Jurkat, Clone E6-1 (cell line): ENCODE results near the gene DCP1B.

ENCODE experiments used
- DNase-seq: peaks from one replicate; pipeline ENCODE4 v3.0.0-alpha.2; 2011; ENCODE audit warnings: low read depth, low spot score
- H3K4me3 ChIP-seq: 2 replicates; pipeline ENCODE4 v1.5.1; 2011; ENCODE audit warnings: mild to moderate bottlenecking, low read length, control low read depth, moderate library complexity

Gene DCP1B

GRCh38 chr12:1939331-1939730, 64.9 kb downstream of the DCP1B start:
- H3K4me3 ChIP-seq = no peak overlapping the region
- no peak for DNase-seq

DNA sequence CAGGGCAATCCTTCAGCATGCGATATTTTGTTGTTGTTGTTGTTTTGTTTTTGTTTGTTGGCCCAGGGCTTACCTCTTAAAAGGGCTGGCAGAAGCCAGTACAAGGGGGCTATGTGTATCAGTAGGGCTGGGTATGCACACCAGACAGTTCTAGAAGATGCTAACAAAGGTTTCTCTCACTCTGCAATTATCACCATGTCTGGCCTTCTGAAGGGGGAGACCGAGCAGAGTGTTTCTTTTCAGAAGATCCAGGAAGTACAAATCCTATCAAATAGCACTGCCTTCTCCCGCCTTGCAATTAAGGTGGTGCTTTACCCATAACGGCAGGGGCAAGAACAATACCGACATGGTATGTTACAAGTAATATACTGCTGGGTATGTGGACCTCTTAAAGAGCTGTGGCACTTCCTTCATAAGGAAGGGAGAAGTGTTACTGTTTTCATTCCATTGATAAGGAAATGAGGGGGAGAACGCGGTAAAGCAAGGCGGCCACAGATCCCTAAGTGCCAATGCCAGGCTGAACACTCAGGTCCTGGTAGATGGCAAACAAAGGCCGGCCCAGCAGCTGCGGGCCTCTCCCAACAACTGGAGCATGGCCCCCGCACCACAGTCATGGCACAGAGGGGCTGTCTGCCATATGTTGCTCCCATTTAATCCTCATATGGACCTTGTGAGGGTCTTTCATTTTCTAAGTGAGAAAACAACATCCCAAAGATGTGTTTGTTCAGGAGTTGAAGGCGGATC, 66.6 kb downstream of the DCP1B start:
- no peak for DNase-seq
- H3K4me3 ChIP-seq = no peak overlapping the region

GRCh38 chr12:1936406-1937320, 67.6 kb downstream of the DCP1B start:
- DNase-seq = no peak

GRCh38 chr12:1935700-1936378, 68.4 kb downstream of the DCP1B start:
- no peak for DNase-seq
- H3K4me3 ChIP-seq = no peak overlapping the region

More at GRCh38 chr12:1936406-1937320, 67.6 kb downstream of the DCP1B start:
- no peak overlapping the region for H3K4me3 ChIP-seq

- no peak for DNase-seq
- no peak overlapping the region for H3K4me3 ChIP-seq
Observed at GRCh38 chr12:1935242-1935641, 69.0 kb downstream of the DCP1B start.

DNA sequence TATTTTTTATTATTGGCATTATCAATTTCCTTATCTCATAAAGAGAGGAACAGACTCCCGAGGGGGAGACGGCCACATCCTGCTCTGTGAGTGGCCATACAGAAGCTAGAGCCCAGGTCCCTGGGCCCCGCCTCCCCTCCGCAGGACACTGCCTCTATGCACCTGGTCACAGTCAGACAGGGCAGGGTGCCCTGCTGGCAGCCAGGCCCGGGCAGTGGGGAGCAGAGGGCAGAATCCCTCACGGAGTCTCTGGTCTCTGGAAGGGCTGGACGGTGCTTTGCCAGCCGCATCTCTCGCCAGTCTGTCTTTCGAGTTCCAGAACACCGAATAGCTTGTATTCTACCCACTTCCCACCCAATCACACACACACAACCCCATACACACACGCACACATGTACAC, 69.4 kb downstream of the DCP1B start:
- no peak for DNase-seq
- no peak overlapping the region for H3K4me3 ChIP-seq

- DNase-seq = no peak
- no peak overlapping the region for H3K4me3 ChIP-seq
Observed at GRCh38 chr12:1934068-1934467, 70.2 kb downstream of the DCP1B start.

DNA sequence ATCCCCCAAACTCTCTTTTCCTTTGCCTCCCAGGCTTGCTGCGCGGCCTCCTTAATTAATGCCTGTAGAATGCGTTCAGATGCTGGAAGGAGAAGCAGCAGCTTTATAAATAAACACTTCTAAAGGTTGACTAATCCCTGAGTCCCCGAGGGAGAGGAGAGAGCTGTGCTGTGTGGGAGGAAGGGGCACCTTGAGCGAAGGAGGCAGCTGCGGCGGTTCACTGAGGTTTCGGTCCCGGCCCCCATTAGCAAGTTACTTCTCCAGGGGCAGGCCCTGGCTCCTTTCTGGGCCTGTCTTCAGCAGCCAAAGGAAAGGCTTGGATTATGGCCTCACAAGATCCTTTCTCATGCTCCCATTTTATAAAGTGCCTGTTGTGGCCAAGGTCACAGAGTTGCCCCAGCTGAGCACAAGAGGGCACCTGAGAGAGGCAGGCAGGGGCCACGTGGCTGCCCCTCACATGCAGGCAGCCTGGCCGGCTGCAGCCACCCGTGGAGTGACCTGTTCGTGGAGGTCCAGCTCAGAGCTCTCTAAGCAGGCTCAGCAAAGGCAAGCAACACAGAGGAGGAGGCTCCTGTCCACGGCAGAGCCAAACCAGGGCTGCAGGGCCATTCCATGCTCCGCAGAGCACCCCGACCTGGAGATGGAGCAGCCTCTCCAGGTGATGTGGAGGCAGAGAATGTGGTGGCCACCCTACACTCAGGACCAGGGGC, 70.8 kb downstream of the DCP1B start:
- DNase-seq = no peak
- no peak overlapping the region for H3K4me3 ChIP-seq

GRCh38 chr12:1932264-1932777, 71.9 kb downstream of the DCP1B start:
- H3K4me3 ChIP-seq = no peak overlapping the region
- DNase-seq = no peak

- no peak overlapping the region for H3K4me3 ChIP-seq
Observed at GRCh38 chr12:1931642-1932041, 72.6 kb downstream of the DCP1B start.

GRCh38 chr12:1930803-1931597, 73.3 kb downstream of the DCP1B start:
- no peak overlapping the region for H3K4me3 ChIP-seq
- DNase-seq = no peak

More at GRCh38 chr12:1931642-1932041, 72.6 kb downstream of the DCP1B start:
- DNase-seq = no peak

GRCh38 chr12:1929985-1930802, 74.1 kb downstream of the DCP1B start:
- DNase-seq = no peak
- H3K4me3 ChIP-seq = no peak overlapping the region

DNA sequence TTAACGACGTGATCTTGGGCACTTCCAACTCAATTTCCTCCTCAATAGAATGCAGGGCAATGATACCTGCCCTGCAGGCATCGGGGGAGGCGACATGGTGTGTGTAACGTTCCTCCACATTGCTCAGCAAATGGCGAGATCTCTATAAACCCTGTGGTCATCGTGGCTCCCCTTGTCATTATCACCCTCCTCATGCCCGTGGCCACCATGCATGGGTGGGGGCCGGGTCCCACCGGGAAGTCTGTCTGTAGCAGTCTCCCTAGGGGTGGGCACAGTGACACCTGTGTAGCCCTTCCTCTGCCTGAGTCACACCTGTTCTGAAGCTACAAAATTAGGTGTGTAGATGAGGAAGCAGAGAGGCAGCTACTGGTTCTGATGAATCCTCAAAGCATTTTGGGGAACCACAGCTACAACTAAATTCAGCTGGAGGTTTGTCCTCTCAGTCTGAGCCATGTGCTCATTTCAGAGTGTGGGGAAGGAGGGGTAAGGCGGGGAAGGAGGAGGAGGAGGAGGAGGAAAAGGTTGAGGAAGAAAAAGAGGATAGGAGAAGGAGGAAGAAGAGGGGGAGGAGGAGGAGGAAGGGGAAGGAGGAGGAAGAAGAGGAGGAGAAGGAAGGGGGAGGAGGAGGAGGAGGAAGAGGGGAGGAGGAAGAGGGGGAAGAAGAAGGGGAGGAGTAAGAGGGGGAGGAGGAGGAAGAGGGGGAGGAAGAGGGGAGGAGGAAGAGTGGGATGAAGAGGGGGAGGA, 74.8 kb downstream of the DCP1B start:
- no peak for DNase-seq
- H3K4me3 ChIP-seq = no peak overlapping the region

DNA sequence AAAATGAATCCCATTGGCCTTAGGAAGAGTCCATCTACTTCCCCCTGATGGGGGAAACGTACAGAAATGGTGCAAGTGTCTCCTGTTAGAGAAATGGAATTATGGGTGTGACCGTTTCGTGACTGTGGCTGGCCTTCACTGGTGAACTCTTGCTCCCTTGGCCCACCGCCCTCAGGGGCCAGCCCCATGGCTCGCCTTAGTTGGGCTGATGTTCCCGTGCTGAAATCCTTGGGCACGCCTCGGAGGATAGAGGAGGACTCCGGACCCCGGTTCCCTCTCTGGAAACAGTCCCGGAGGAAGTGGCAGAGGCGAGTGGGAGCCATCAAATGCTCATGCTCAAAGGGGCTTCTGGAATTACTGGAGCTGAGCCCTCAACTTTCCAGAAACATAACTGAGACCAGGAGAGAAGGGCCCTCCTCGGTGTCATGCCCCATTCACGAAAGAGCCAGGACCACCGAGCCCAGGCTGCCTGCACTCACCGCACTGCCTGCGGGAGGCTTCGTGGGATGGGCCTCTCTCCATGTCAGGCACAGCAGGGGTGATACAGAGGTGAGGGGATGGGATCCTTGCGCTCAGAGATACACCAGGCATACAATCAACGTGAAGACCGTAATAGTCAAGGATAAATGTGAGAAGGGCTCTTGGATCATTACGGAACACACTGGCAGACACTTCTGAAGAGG, 75.7 kb downstream of the DCP1B start:
- H3K4me3 ChIP-seq = no peak overlapping the region
- no peak for DNase-seq

DNA sequence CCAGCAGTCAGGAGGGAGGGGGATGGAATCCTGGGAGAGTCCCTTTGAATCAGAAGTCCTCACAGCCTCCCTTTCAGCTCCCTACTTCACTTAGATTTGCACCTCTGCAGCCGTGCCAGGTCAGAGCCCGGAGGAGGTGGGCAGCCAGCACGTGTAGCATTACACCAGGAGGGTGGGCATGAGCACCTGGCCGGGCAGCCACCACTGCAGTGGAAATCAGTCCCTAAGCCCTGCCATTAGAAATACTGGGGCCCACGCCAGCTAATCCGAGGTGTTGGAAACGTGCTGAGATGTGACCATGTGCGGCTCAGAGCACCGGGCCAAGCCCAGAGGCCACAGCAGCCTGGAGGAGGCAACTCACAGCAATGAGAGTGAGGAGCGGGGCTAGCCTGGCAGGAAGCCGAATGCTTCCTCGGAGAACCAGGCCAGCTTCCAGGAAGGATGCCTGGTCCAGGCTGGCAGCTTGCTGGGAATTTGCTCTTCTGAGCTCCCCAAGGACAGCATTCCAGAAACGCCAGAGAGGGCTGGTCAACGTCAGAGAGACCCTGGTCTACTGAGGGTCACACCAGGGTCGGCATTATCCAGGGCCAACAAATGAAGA, 76.4 kb downstream of the DCP1B start:
- no peak overlapping the region for H3K4me3 ChIP-seq
- no peak for DNase-seq
